Osteocyte (in vitro differentiated cells): ENCODE results near the gene SLC38A9. TPM values are rescaled to one million over a fixed set of nuclear protein-coding genes. Genes with fewer than 3 reads are reported as not detected.
"Not testable (repeated sequence)": the region's sequence is repeated elsewhere in the genome, so short reads cannot be mapped to it uniquely, and the experiment has no call there.

Experiments
- DNase-seq: peaks from one replicate; pipeline ENCODE4 v3.0.0; 2021; ENCODE audit warnings: mixed read lengths; ENCODE audit not compliant: unreplicated experiment; ENCODE audit errors: extremely low spot score
- H3K27ac Mint-ChIP-seq: one replicate; pipeline ENCODE4 v1.8.0; 2021; ENCODE audit warnings: mild to moderate bottlenecking, mixed read lengths; ENCODE audit not compliant: unreplicated experiment
- H3K27me3 Mint-ChIP-seq: one replicate; pipeline ENCODE4 v1.8.0; 2021; ENCODE audit warnings: mixed read lengths; ENCODE audit not compliant: unreplicated experiment
- H3K36me3 Mint-ChIP-seq: one replicate; pipeline ENCODE4 v1.8.0; 2021; ENCODE audit warnings: mixed read lengths; ENCODE audit not compliant: unreplicated experiment
- H3K4me1 Mint-ChIP-seq: one replicate; pipeline ENCODE4 v1.8.0; 2021; ENCODE audit warnings: mixed read lengths; ENCODE audit not compliant: unreplicated experiment
- H3K4me3 Mint-ChIP-seq: one replicate; pipeline ENCODE4 v1.8.0; 2021; ENCODE audit warnings: mild to moderate bottlenecking, moderate library complexity, mixed read lengths; ENCODE audit not compliant: unreplicated experiment
- H3K9me3 Mint-ChIP-seq: one replicate; pipeline ENCODE4 v1.8.0; 2021; ENCODE audit warnings: mixed read lengths; ENCODE audit not compliant: unreplicated experiment
- total RNA-seq: library from RNA; stranded (reverse); gene quantifications from 2 replicates; pipeline ENCODE4 v1.2.1, GENCODE V29; 2021
- TF ChIP-seq, protein P1 (sequence below): fragments of 200-600 bp; sonication (generic); IDR thresholded peaks from 2 replicates; pipeline ENCODE4 v1.5.0; 2021; ENCODE audit warnings: antibody characterized with exemption, mild to moderate bottlenecking, moderate library complexity

Gene SLC38A9
- total RNA-seq, 1 donor from 2014 or later, result 24.3 TPM

GRCh38 chr5:55699041-55699688 lies 13.0 kb downstream of the SLC38A9 start:
- H3K27me3 Mint-ChIP-seq, result no peaks in the 10 kb centered on the region
- no peak overlapping the region for H3K4me3 Mint-ChIP-seq
- DNase-seq, result no peak

GRCh38 chr5:55696704-55697103 lies 15.4 kb downstream of the SLC38A9 start:
- not testable (repeated sequence) for H3K4me1 Mint-ChIP-seq, DNase-seq, H3K4me3 Mint-ChIP-seq, H3K27ac Mint-ChIP-seq, H3K9me3 Mint-ChIP-seq, H3K27me3 Mint-ChIP-seq
- H3K36me3 Mint-ChIP-seq, result peaks cover 15% of the 10 kb centered on the region

More at GRCh38 chr5:55699041-55699688, 13.0 kb downstream of the SLC38A9 start:
- TF ChIP-seq, protein P1, sequence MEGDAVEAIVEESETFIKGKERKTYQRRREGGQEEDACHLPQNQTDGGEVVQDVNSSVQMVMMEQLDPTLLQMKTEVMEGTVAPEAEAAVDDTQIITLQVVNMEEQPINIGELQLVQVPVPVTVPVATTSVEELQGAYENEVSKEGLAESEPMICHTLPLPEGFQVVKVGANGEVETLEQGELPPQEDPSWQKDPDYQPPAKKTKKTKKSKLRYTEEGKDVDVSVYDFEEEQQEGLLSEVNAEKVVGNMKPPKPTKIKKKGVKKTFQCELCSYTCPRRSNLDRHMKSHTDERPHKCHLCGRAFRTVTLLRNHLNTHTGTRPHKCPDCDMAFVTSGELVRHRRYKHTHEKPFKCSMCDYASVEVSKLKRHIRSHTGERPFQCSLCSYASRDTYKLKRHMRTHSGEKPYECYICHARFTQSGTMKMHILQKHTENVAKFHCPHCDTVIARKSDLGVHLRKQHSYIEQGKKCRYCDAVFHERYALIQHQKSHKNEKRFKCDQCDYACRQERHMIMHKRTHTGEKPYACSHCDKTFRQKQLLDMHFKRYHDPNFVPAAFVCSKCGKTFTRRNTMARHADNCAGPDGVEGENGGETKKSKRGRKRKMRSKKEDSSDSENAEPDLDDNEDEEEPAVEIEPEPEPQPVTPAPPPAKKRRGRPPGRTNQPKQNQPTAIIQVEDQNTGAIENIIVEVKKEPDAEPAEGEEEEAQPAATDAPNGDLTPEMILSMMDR, result no peak
- Mint-ChIP-seq H3K36me3 (peaks cover 23% of the 10 kb centered on the region), H3K9me3 (no peaks in the 10 kb centered on the region), H3K4me1 (peaks cover 5% of the 10 kb centered on the region), H3K27ac (no peak overlapping the region)

GRCh38 chr5:55694152-55694830 lies 17.8 kb downstream of the SLC38A9 start:
- H3K36me3 Mint-ChIP-seq, result peaks cover 8% of the 10 kb centered on the region
- TF ChIP-seq, protein P1, result peak; percentile 61
- no peak overlapping the region for H3K4me3 Mint-ChIP-seq
- no peak overlapping the region for H3K27ac Mint-ChIP-seq
- no peak for DNase-seq
- H3K4me1 Mint-ChIP-seq, result peaks cover 17% of the 10 kb centered on the region
- H3K9me3 Mint-ChIP-seq, result no peaks in the 10 kb centered on the region
- H3K27me3 Mint-ChIP-seq, result no peaks in the 10 kb centered on the region

- H3K36me3 Mint-ChIP-seq, result peaks cover 8% of the 10 kb centered on the region
- no peaks in the 10 kb centered on the region for H3K9me3 Mint-ChIP-seq
- H3K4me1 Mint-ChIP-seq, result peaks cover 12% of the 10 kb centered on the region
- no peaks in the 10 kb centered on the region for H3K27me3 Mint-ChIP-seq
- no peak for DNase-seq
- H3K4me3 Mint-ChIP-seq, result no peak overlapping the region
- H3K27ac Mint-ChIP-seq, result no peak overlapping the region
- TF ChIP-seq, protein P1, result no peak
Measured at GRCh38 chr5:55692509-55692908, 19.6 kb downstream of the SLC38A9 start.

- Mint-ChIP-seq H3K4me3 (no peak overlapping the region), H3K9me3 (no peaks in the 10 kb centered on the region), H3K4me1 (peaks cover 12% of the 10 kb centered on the region), H3K36me3 (peaks cover 4% of the 10 kb centered on the region), H3K27me3 (no peaks in the 10 kb centered on the region), H3K27ac (no peak overlapping the region)
- no peak for DNase-seq
- TF ChIP-seq, protein P1, result no peak
Measured at GRCh38 chr5:55692106-55692417, 20.1 kb downstream of the SLC38A9 start.
